H1 (cell line): ENCODE results near the gene TMEM178B. TPM values are rescaled to one million over a fixed set of nuclear protein-coding genes. Genes with fewer than 3 reads are reported as not detected.

Source experiments
- CTCF ChIA-PET: fragments of 300-600 bp; sonication (Branson Sonifier 250); formaldehyde crosslinking; loops from one replicate; lab custom pipeline; 2021; ENCODE audit not compliant: partially characterized antibody; lab: Charles Lee
- POLR2A ChIA-PET: fragments of 300-600 bp; sonication (Branson Sonifier 250); formaldehyde crosslinking; loops from one replicate; lab custom pipeline; 2021; ENCODE audit warnings: inconsistent platforms; ENCODE audit not compliant: partially characterized antibody; lab: Charles Lee
- DNase-seq, 2 experiments: peaks; one replicate each; pipeline versions ENCODE4 v3.0.0 to v3.0.0-alpha.2; 2010 to 2022; ENCODE audit warnings: low spot score in 2 of 2, low read depth in 1 of 2, mixed read lengths in 1 of 2
- FAIRE-seq: peaks from 2 replicates; lab custom pipeline; 2011; peaks lifted over from hg19 to GRCh38; lab: Jason Lieb, UNC
- H2AFZ ChIP-seq: 2 replicates; pipeline ENCODE4 v1.8.1; 2012; ENCODE audit warnings: low read length, inconsistent platforms
- H2AK5ac ChIP-seq: 2 replicates; pipeline ENCODE4 v1.6.1; 2013; ENCODE audit warnings: low read depth, low read length
- H2BK120ac ChIP-seq: replicated peaks from 2 replicates; pipeline ENCODE3; 2013; ENCODE audit warnings: low read depth, low read length, inconsistent platforms
- H2BK12ac ChIP-seq: 2 replicates; pipeline ENCODE4 v1.6.1; 2013; ENCODE audit warnings: low read depth, low read length
- H2BK15ac ChIP-seq: 2 replicates; pipeline ENCODE4 v1.6.1; 2013; ENCODE audit warnings: low read length
- H2BK20ac ChIP-seq: 2 replicates; pipeline ENCODE4 v1.6.1; 2013; ENCODE audit warnings: low read length
- H2BK5ac ChIP-seq: 2 replicates; pipeline ENCODE4 v1.6.1; 2013; ENCODE audit warnings: low read depth, low read length
- H3K14ac ChIP-seq: 2 replicates; pipeline ENCODE4 v1.6.1; 2013; ENCODE audit warnings: inconsistent platforms; ENCODE audit not compliant: insufficient read length
- H3K18ac ChIP-seq: 2 replicates; pipeline ENCODE4 v1.6.1; 2013; ENCODE audit warnings: low read length; ENCODE audit errors: extremely low read depth
- H3K23ac ChIP-seq: 2 replicates; pipeline ENCODE4 v1.6.1; 2013; ENCODE audit warnings: inconsistent platforms; ENCODE audit not compliant: insufficient read length
- H3K23me2 ChIP-seq: 2 replicates; pipeline ENCODE4 v1.6.1; 2013; ENCODE audit warnings: low read depth, low read length
- H3K27ac ChIP-seq: 2 replicates; pipeline ENCODE4 v1.6.1; 2011; ENCODE audit warnings: low read depth, low read length, inconsistent platforms
- H3K27me3 ChIP-seq, 4 experiments: replicated peaks in 1 of 4; 1 replicate in 1 of 4; 2 replicates in 3 of 4; pipeline versions ENCODE4 v1.6.1 to v1.8.1; 2011 to 2013; ENCODE audit warnings: low read length in 3 of 4, mild to moderate bottlenecking in 3 of 4, inconsistent platforms in 2 of 4, mixed read lengths in 2 of 4, moderate library complexity in 1 of 4; ENCODE audit not compliant: control insufficient read depth in 3 of 4, insufficient read depth in 3 of 4; ENCODE audit errors: extremely low read depth in 1 of 4
- H3K36me3 ChIP-seq, 4 experiments: 2 replicates each; pipeline versions ENCODE4 v1.6.1 to v1.8.1; 2011 to 2013; ENCODE audit warnings: mild to moderate bottlenecking in 4 of 4, low read length in 3 of 4, moderate library complexity in 2 of 4, control low read depth in 1 of 4, inconsistent platforms in 1 of 4; ENCODE audit not compliant: insufficient read depth in 4 of 4, control insufficient read depth in 2 of 4
- H3K4ac ChIP-seq: replicated peaks from 2 replicates; pipeline ENCODE3; 2013; ENCODE audit warnings: low read length, low read depth, mixed read lengths, inconsistent platforms; ENCODE audit not compliant: insufficient read length
- H3K4me1 ChIP-seq, 4 experiments: replicated peaks in 1 of 4; 1 replicate in 1 of 4; 2 replicates in 3 of 4; pipeline versions ENCODE4 v1.6.1 to v1.8.1; 2011 to 2013; ENCODE audit warnings: low read length in 3 of 4, inconsistent platforms in 2 of 4, mixed read lengths in 1 of 4; ENCODE audit not compliant: insufficient read depth in 4 of 4, control insufficient read depth in 3 of 4
- H3K4me2 ChIP-seq, 2 experiments: 2 replicates each; pipeline versions ENCODE4 v1.6.1 to v1.8.1; 2011 to 2013; ENCODE audit warnings: low read depth in 2 of 2, low read length in 2 of 2, control low read depth in 1 of 2, inconsistent platforms in 1 of 2, mild to moderate bottlenecking in 1 of 2; ENCODE audit not compliant: insufficient read depth in 1 of 2
- H3K4me3 ChIP-seq, 4 experiments: fragments of 200-600, 300-600 bp in 1 of 4; sonication (generic), shearing (Covaris generic), sonication (Bioruptor Twin) in 1 of 4; 2 replicates each; pipeline versions ENCODE4 v1.5.1 to v1.8.1; 2011 to 2016; ENCODE audit warnings: low read length in 4 of 4, low read depth in 3 of 4, control low read depth in 2 of 4, inconsistent platforms in 2 of 4, mild to moderate bottlenecking in 2 of 4, mixed read lengths in 1 of 4, moderate library complexity in 1 of 4; ENCODE audit not compliant: insufficient read depth in 2 of 4; ENCODE audit errors: extremely low read depth in 1 of 4
- H3K56ac ChIP-seq: replicated peaks from 2 replicates; pipeline ENCODE3; 2013; ENCODE audit warnings: low read depth, mild to moderate bottlenecking, mixed read lengths, low read length, inconsistent platforms; ENCODE audit not compliant: insufficient read length
- H3K79me1 ChIP-seq: 2 replicates; pipeline ENCODE4 v1.6.1; 2013; ENCODE audit warnings: low read depth, low read length, control low read depth
- H3K79me2 ChIP-seq, 2 experiments: 2 replicates each; pipeline versions ENCODE4 v1.6.1 to v1.8.1; 2012 to 2013; ENCODE audit warnings: low read length in 2 of 2, mild to moderate bottlenecking in 2 of 2, inconsistent platforms in 1 of 2; ENCODE audit not compliant: insufficient read depth in 2 of 2, control insufficient read depth in 1 of 2
- H3K9ac ChIP-seq, 4 experiments: replicated peaks in 1 of 4; 1 replicate in 1 of 4; 2 replicates in 3 of 4; pipeline versions ENCODE4 v1.6.1 to v1.8.1; 2011 to 2013; ENCODE audit warnings: low read depth in 3 of 4, low read length in 3 of 4, control low read depth in 2 of 4, mild to moderate bottlenecking in 2 of 4, moderate library complexity in 2 of 4, inconsistent platforms in 1 of 4; ENCODE audit errors: extremely low read depth in 1 of 4
- H3K9me3 ChIP-seq, 2 experiments: 2 replicates each; pipeline versions ENCODE4 v1.6.1 to v1.8.1; 2012 to 2013; ENCODE audit warnings: mild to moderate bottlenecking in 2 of 2, moderate library complexity in 2 of 2, control low read depth in 1 of 2, inconsistent platforms in 1 of 2, low read depth in 1 of 2, low read length in 1 of 2, mixed read lengths in 1 of 2; ENCODE audit not compliant: insufficient read depth in 2 of 2
- H4K20me1 ChIP-seq, 2 experiments: replicated peaks in 1 of 2; 2 replicates each; pipeline versions ENCODE3 to v1.8.1; 2011 to 2013; ENCODE audit warnings: inconsistent platforms in 2 of 2, low read length in 2 of 2, mild to moderate bottlenecking in 1 of 2; ENCODE audit not compliant: insufficient read depth in 2 of 2, control insufficient read depth in 1 of 2
- H4K5ac ChIP-seq: 2 replicates; pipeline ENCODE4 v1.6.1; 2013; ENCODE audit warnings: low read length, low read depth, mixed read lengths, inconsistent platforms; ENCODE audit not compliant: insufficient read length
- H4K8ac ChIP-seq: 2 replicates; pipeline ENCODE4 v1.8.0; 2013; ENCODE audit warnings: mild to moderate bottlenecking, moderate library complexity, low read length, inconsistent platforms; ENCODE audit not compliant: insufficient read depth; ENCODE audit errors: extremely low read depth
- H4K91ac ChIP-seq: replicated peaks from 2 replicates; pipeline ENCODE3; 2013; ENCODE audit warnings: low read length, mixed read lengths, inconsistent platforms; ENCODE audit not compliant: insufficient read length
- CTCF ChIP-seq, 3 experiments: IDR thresholded peaks; 1 replicate in 2 of 3; 2 replicates in 1 of 3; pipeline versions ENCODE4 v1.5.1 to v1.6.1; 2011; ENCODE audit warnings: low read length in 3 of 3, mild to moderate bottlenecking in 3 of 3, inconsistent platforms in 2 of 3, low read depth in 1 of 3, moderate library complexity in 1 of 3; ENCODE audit not compliant: insufficient read depth in 1 of 3; ENCODE audit errors: control extremely low read depth in 1 of 3
- GABPA ChIP-seq: IDR thresholded peaks from 2 replicates; pipeline ENCODE4 v1.6.1; 2011; ENCODE audit warnings: mild to moderate bottlenecking, low read length, moderate library complexity, borderline replicate concordance; ENCODE audit not compliant: insufficient read depth
- WGBS, 2 experiments: shearing (Covaris generic) in 1 of 2; methylation state at CpG; one replicate each; pipeline versions ENCODE4 v1.1.6 to v1.1.7; 2013 to 2015; ENCODE audit warnings: low lambda C conversion rate in 2 of 2, mixed read lengths in 2 of 2, inconsistent platforms in 1 of 2, low coverage in 1 of 2, missing lambda C conversion rate in 1 of 2; ENCODE audit not compliant: insufficient replicate concordance in 2 of 2, insufficient coverage in 1 of 2, insufficient read length in 1 of 2; ENCODE audit errors: extremely low coverage in 1 of 2, missing lambda C conversion rate in 1 of 2; 5-methylcytosine and 5-hydroxymethylcytosine counted together
- polyA plus RNA-seq, 7 experiments: library from polyadenylated mRNA; depleted of rRNA in 3 of 7; stranded (reverse) in 5 of 7; unstranded in 2 of 7; fragments of >200 nt in 5 of 7; fragments of 200-250 nt in 2 of 7; gene quantifications; 1 replicate in 5 of 7; 2 replicates in 1 of 7; 4 replicates in 1 of 7; pipeline versions ENCODE4 v1.2.1 to v1.2.3, GENCODE V29; 2011 to 2013; ENCODE audit warnings: missing spikeins in 2 of 7, mixed read lengths in 2 of 7
- total RNA-seq: library from RNA; stranded (reverse); fragmentation: NEBNext Ultra II Directional; extraction: Animal tissue kit (Norgen Biotek cat#: 25700); gene quantifications from 2 replicates; pipeline ENCODE4 v1.2.1, GENCODE V29; 2021

TMEM178B gene
- total and polyA plus RNA-seq, 2 of the 8 experiments (the other 6 are each of a cell fraction or from before 2014, with no cell fraction given), result 5.3 to 18.1 TPM

GRCh38 chr7:141251957-141252356 lies 178.1 kb downstream of the TMEM178B start:
- WGBS, 2 experiments, result 41% methylated on average over 2 of the region's 2 CpGs; no CpG with 5 or more reads in 1 of the 2 experiments
- H4K5ac ChIP-seq, result no peak overlapping the region
- CTCF ChIA-PET, result interaction anchor here (0.7 to 5.0 kb wide), 10 partner anchors 9 to 397 kb away, joined by 3 to 25 read pairs (median 3); no protein-coding TSS in a partner anchor

More at GRCh38 chr7:141251957-141252356, 178.1 kb downstream of the TMEM178B start:
- Histone ChIP-seq H3K4me1 (peaks cover 0 to 3% (median 0%) of the 10 kb centered on the region in 4 experiments; a peak in 1 of 7 replicates), H3K27me3 (no peaks in the 10 kb centered on the region), H3K79me2 (no peaks in the 10 kb centered on the region; a peak in 1 of 4 replicates), H3K4me3 (no peak overlapping the region), H3K4ac (no peak overlapping the region), H3K9ac (no peak overlapping the region), H3K14ac (no peak overlapping the region), H2BK12ac (no peak overlapping the region), H2BK20ac (no peak overlapping the region), H3K18ac (no peak overlapping the region), H3K23me2 (no peaks in the 10 kb centered on the region), H3K56ac (no peak overlapping the region), H3K23ac (no peak overlapping the region), H3K4me2 (no peak overlapping the region), H2BK15ac (no peak overlapping the region), H2BK5ac (no peak overlapping the region), H4K20me1 (peaks cover 0 to 2% of the 10 kb centered on the region in 2 experiments), H2AK5ac (no peak overlapping the region), H4K91ac (no peak overlapping the region), H3K36me3 (no peaks in the 10 kb centered on the region), H2BK120ac (no peak overlapping the region), H2AFZ (no peak overlapping the region), H4K8ac (no peak overlapping the region), H3K79me1 (no peaks in the 10 kb centered on the region; the same call in 1 of the 2 replicates), H3K9me3 (no peaks in the 10 kb centered on the region), H3K27ac (no peak overlapping the region)
- no peak for FAIRE-seq
- DNase-seq, result no peak
- POLR2A ChIA-PET, result no interaction called here
- TF ChIP-seq GABPA (no peak), CTCF (IDR thresholded peaks at IDR 0.05; ENCODE audit: control extremely low read depth in 1 of 3, insufficient read depth in 1 of 3, low read depth in 1 of 3, low read length in 3 of 3) (peak in 1 of 3 experiments; percentile 29; a peak in 1 of 4 replicates)
